ENCODE measurements around the gene JOSD1.

JOSD1 gene

GRCh38 chr22:38700789-38701628 lies at the start of gene JOSD1:
JOSD1 (minus strand) TSS chr22:38700943; CDS start chr22:38699987, 956 bp downstream.
- peak; percentile 91 to 98 for DNase-seq

DNA sequence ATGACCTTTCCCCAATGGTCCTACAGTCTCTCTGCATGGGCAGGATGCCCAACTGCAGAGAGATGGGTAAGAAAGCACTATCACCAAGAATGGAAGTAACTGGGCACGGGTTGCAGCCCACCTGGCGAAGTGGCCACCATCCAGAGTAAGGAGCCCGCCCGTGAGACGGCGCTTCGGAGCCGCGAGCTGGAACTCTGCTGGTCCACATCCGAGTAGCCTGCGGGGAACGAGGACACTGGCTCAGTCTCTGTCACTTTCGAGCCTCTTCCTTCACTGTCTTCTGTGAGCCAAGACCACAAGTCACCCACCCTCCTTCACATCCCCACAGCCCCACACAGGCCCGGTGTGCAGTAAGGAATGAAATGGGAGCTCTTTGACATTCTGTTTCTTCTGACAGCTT lies 49.4 kb upstream of the JOSD1 start:
- no peak for DNase-seq

GRCh38 chr22:38748487-38749136 lies 47.9 kb upstream of the JOSD1 start:
- DNase-seq, result no peak

GRCh38 chr22:38745676-38746460 lies 45.1 kb upstream of the JOSD1 start:
- DNase-seq, result no peak

DNA sequence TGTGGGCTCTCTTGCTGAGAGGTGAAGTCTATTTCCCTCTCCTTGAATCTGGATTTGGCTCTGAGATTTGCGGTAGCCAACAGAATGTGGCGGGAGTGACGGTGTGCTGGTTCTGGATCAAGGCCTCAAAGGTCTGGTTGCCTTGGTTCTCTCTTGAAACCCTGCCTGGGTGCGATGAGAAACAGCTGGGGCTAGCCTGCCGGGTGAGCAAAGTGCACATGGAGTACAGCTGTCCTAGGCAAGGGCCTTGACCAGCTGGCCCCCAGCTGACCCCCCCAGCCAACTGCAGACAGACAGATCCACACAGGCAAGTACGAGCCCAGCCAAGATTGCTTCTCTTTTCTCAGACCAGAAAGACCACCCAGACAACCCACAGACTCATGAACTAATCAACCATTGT lies 44.2 kb upstream of the JOSD1 start:
- DNase-seq, result no peak

- no peak for DNase-seq
Measured at GRCh38 chr22:38742176-38742942, 41.6 kb upstream of the JOSD1 start.

- DNase-seq, result no peak
Measured at GRCh38 chr22:38741576-38741975, 40.8 kb upstream of the JOSD1 start.

GRCh38 chr22:38741166-38741565 lies 40.4 kb upstream of the JOSD1 start:
- DNase-seq, result no peak

DNA sequence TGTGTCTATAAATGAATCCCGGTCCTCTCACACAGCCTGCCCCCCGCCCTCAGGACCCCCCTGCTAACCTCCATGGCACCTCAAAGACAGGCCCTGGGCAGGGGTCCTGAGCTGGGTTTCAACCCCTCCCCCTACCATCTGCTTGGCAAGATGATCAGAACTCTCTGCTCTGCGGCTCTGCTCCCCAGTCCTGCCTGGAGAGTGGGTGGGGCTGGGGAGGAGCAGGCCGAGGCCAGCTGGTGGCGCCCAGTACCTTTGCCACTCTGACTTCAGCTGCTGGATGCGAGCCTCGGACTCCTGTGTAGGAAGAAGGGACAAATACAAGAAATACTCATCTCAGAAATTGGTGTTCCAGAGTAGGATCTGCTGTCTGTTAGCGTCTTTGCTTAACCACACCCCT lies 40.0 kb upstream of the JOSD1 start:
- no peak for DNase-seq

GRCh38 chr22:38740116-38740723 lies 39.5 kb upstream of the JOSD1 start:
- DNase-seq, result no peak

GRCh38 chr22:38739300-38740055 lies 38.7 kb upstream of the JOSD1 start:
- no peak for DNase-seq

- no peak for DNase-seq
Measured at GRCh38 chr22:38738475-38739070, 37.8 kb upstream of the JOSD1 start.

- DNase-seq, result no peak
Measured at GRCh38 chr22:38737302-38738060, 36.7 kb upstream of the JOSD1 start.

GRCh38 chr22:38736257-38736570 lies 35.5 kb upstream of the JOSD1 start:
- DNase-seq, result no peak

DNA sequence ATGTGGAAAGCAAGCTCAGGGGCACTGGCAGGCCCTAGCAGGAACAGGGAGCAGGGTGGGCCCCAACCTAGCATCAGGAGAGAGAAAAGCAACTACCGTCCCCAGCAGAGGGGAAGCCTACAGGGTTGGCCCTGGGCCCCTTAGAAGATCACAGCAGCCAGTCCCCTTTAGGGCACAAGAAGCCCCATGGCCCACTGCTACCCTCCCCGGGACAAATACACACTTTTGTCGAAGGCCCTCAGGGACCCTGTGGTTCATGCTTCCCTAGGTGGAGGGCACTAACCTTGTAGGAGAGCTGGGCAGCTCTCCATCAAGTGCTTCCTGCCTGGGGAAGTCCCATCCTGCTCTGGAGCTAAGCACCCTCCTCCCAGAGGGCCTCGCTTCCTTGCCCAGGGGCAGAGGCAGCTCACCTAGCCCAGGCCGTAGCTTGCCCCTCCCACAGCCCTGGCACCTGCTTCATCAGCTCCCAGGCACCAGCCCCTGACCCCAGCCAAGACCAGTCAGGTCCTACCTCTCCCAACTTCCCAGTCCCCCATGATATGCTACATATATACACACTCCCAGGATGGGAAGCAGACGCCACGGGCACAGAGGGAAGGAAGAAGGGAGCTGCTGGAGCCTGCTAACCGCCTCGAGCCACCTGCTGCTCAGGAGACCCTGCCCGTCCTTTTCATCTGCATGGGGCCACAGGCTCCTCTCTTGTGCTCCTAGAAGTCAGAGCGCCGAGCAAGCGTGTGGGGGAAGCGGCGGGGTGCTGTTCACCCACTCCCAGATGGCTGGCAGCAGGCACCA lies 34.9 kb upstream of the JOSD1 start:
- DNase-seq, result no peak

DNA sequence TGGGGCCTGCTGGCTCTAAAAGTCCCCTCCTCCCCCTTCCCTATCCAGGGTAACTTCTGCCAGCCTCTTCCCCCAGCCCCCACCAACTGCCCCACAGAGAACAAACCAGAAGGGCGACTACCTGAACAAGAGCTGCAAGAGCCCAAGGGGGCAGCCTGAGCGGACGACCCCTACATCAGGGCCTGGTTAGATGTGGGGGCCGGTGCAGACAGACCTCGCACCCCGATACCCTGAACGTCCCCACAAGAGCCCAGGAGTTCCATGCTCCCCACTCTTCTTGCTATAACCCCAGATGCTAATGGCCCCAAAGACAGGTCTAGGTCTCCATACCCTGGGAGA lies 34.4 kb upstream of the JOSD1 start:
- DNase-seq, result no peak

GRCh38 chr22:38734421-38735100 lies 33.8 kb upstream of the JOSD1 start:
- DNase-seq, result no peak

DNA sequence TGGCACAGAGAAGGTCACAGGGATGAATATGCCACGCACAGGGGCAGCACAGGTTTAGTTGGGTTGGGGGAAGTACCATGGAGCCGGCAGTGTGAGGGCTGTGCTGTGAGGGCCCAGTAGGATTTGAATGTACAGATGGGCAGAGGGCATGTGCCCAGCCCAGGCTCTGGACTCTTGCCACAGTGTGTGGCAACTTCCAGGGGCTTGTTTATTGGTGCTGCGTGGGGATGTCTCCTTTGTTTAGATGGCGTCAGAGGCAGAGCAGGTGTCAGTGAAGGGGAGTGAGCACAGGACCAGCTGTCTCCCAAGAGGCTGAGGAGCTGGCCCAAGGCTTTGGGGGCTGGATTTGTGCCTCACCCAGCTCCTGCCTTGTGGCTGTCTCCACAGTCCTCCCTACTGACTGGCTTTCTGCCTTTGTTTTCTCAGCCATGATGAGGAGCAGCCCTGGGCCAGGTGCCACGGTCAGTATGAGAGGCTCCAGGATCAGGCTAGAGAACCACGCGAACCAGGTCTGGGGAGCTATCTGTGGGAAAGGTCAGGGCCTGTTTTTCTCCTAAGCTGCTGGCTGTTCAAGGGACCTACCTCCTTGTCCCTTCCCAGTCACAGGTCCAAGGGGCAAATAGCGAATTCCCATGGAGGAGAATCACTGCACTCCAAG lies 33.1 kb upstream of the JOSD1 start:
- DNase-seq, result no peak

DNA sequence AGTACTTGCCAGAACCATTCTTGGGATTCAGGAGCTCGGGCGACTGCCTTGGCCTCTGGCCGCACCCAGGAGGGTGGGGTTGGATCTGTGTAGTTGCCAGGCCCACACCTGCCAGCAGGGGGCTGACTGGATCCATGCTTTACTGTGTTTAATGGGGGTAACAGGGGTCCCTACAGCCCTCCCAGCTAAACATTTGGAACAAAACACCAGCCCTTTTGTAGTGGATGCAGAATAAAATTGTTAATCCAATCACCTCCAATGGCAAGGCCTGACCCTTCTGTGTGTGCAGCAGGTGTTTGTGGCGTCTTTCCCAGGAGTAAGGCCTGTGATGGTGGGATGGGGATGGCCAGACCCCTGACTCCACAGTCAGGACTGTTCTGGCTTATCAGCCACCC lies 32.6 kb upstream of the JOSD1 start:
- peak in 1 of 2 donors; percentile 49 for DNase-seq
